Measurements from ENCODE around the gene SMIM9. TPM values are rescaled to one million over a fixed set of nuclear protein-coding genes. Genes with fewer than 3 reads are reported as not detected.

Gene SMIM9
- polyA plus RNA-seq, 1 of the 3 experiments (the other 2 are of a cell fraction): not detected

DNA sequence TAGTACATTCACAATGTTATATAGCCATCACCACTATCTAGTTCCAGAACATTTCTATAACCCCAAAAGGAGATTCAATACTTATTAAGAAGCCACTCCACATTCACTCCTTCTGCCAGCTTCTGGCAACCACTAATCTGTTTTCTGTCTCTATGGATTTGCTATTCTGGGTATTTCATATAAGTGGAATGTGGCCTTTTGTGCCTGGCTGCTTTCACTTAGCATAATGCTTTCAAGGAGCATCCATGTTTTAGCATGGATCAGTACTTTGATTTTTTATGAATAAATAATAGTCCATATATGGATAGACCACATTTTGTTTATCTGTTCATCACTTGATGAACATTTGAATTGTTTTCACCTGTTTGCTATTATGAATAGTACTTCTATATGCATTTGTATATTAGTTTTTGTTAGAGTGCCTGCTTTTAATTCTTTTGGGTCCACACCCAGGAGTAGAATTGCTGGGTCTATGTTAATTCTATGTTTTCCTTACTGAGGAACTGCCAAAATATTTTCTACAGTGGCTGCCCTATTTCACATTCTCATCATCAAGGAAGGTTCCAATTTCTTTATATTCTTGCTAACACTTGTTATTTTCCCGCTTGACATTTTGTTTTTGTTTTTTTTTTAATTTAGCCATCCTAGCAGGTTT is 16.6 kb upstream of the SMIM9 start (continued):
- no peak for TF ChIP-seq RCOR1 (IDR thresholded peaks at IDR 0.05; ENCODE audit: low read length)
- no peak for TF ChIP-seq POLR2AphosphoS5 (IDR thresholded peaks at IDR 0.05; ENCODE audit: low read depth, low read length)

DNA sequence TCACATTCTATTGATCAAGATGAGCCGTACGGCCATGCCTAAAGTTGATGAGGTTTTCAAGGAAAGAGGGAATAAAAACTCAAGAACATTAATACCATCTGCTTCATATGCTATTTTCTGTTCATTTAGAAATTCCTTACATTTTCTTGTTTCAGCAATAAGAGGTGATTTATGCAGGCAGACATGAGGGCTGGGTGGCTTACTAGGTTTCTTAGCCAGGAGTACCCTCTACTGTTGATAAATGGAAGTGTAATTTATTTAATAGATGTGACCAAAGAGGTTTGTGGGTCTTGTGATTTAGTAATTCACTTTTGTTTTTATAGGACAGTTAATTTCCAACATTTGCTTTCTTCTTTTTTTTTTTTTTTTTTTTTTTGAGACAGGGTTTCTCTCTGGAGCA is 6.4 kb upstream of the SMIM9 start:
- Histone ChIP-seq H3K9me3 (no peaks in the 10 kb centered on the region), H3K36me3 (replicated peaks in 1 of 2; ENCODE audit: control insufficient read depth in 1 of 2, insufficient read depth in 2 of 2, low read length in 1 of 2) (no peaks in the 10 kb centered on the region), H4K20me1 (ENCODE audit: insufficient read depth) (no peaks in the 10 kb centered on the region), H3K4me2 (no peak overlapping the region), H2AFZ (ENCODE audit: low read depth) (no peak overlapping the region), H3K9me2 (no peaks in the 10 kb centered on the region), H3K4me1 (ENCODE audit: control insufficient read depth in 1 of 2, insufficient read depth in 2 of 2, low read depth in 1 of 2, low read length in 1 of 2) (no peaks in the 10 kb centered on the region), H3F3A (replicated peaks; ENCODE audit: insufficient read depth) (peaks cover 4% of the 10 kb centered on the region), H3K27ac (ENCODE audit: low read depth in 2 of 2, low read length in 1 of 2) (no peak overlapping the region), H3K9ac (no peak overlapping the region), H3K4me3 (ENCODE audit: low read depth in 2 of 2, low read length in 1 of 2) (no peak overlapping the region), H3K79me2 (ENCODE audit: insufficient read depth) (no peaks in the 10 kb centered on the region), H3K27me3 (ENCODE audit: insufficient read depth) (no peaks in the 10 kb centered on the region)
- ChIA-PET POLR2A (no interaction called here), CTCF (interaction anchor here (0.5 to 3.3 kb wide), 3 partner anchors 9 to 92 kb away, joined by 3 to 14 read pairs (median 3); no protein-coding TSS in a partner anchor)
- 30% methylated on average over 2 of the region's 2 CpGs for WGBS (ENCODE audit: low lambda C conversion rate)
- DNase-seq: peak; percentile 45
- no peak for TF ChIP-seq NRF1 (IDR thresholded peaks at IDR 0.05; ENCODE audit: low read depth, low read length)
- no peak for TF ChIP-seq JUND (IDR thresholded peaks at IDR 0.05)
- TF ChIP-seq GATA2 (CRISPR knock-in tag; IDR thresholded peaks at IDR 0.05): no peak
- no peak for TF ChIP-seq IRF3 (IDR thresholded peaks at IDR 0.05; ENCODE audit: low read depth, low read length)
- no peak for TF ChIP-seq CHD2 (IDR thresholded peaks at IDR 0.05; ENCODE audit: low read length, partially characterized antibody)
- no peak for TF ChIP-seq TCF12 (IDR thresholded peaks at IDR 0.05)
- TF ChIP-seq, protein P1, sequence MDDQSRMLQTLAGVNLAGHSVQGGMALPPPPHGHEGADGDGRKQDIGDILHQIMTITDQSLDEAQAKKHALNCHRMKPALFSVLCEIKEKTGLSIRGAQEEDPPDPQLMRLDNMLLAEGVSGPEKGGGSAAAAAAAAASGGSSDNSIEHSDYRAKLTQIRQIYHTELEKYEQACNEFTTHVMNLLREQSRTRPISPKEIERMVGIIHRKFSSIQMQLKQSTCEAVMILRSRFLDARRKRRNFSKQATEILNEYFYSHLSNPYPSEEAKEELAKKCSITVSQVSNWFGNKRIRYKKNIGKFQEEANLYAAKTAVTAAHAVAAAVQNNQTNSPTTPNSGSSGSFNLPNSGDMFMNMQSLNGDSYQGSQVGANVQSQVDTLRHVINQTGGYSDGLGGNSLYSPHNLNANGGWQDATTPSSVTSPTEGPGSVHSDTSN (IDR thresholded peaks at IDR 0.05): peak; percentile 41; the same call in 1 of the 2 replicates
- no peak for TF ChIP-seq ELF1 (IDR thresholded peaks at IDR 0.05)
- no peak for TF ChIP-seq GABPA (IDR thresholded peaks at IDR 0.05; ENCODE audit: low read depth)
- peak; percentile 74 for TF ChIP-seq RAD21 (IDR thresholded peaks at IDR 0.05; ENCODE audit: low read length)
- TF ChIP-seq EZH2phosphoT487 (IDR thresholded peaks at IDR 0.05; ENCODE audit: borderline replicate concordance, low read depth): no peak
- TF ChIP-seq MEF2A (IDR thresholded peaks at IDR 0.05; ENCODE audit: borderline replicate concordance, low read depth): no peak
- TF ChIP-seq RXRA (IDR thresholded peaks at IDR 0.05; ENCODE audit: borderline replicate concordance, low read depth): no peak
- no peak for TF ChIP-seq POLR2AphosphoS5 (IDR thresholded peaks at IDR 0.05; ENCODE audit: low read depth, low read length)
- TF ChIP-seq, protein P2, sequence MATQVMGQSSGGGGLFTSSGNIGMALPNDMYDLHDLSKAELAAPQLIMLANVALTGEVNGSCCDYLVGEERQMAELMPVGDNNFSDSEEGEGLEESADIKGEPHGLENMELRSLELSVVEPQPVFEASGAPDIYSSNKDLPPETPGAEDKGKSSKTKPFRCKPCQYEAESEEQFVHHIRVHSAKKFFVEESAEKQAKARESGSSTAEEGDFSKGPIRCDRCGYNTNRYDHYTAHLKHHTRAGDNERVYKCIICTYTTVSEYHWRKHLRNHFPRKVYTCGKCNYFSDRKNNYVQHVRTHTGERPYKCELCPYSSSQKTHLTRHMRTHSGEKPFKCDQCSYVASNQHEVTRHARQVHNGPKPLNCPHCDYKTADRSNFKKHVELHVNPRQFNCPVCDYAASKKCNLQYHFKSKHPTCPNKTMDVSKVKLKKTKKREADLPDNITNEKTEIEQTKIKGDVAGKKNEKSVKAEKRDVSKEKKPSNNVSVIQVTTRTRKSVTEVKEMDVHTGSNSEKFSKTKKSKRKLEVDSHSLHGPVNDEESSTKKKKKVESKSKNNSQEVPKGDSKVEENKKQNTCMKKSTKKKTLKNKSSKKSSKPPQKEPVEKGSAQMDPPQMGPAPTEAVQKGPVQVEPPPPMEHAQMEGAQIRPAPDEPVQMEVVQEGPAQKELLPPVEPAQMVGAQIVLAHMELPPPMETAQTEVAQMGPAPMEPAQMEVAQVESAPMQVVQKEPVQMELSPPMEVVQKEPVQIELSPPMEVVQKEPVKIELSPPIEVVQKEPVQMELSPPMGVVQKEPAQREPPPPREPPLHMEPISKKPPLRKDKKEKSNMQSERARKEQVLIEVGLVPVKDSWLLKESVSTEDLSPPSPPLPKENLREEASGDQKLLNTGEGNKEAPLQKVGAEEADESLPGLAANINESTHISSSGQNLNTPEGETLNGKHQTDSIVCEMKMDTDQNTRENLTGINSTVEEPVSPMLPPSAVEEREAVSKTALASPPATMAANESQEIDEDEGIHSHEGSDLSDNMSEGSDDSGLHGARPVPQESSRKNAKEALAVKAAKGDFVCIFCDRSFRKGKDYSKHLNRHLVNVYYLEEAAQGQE (IDR thresholded peaks at IDR 0.05; ENCODE audit: low read depth, low read length): no peak
- TF ChIP-seq SMC3 (IDR thresholded peaks at IDR 0.05; ENCODE audit: low read depth, low read length): 0 out of 2 replicates have a peak, but pooled peaks have one; percentile 24
- TF ChIP-seq RCOR1 (IDR thresholded peaks at IDR 0.05; ENCODE audit: low read length): no peak
- TF ChIP-seq FOXJ3 (CRISPR knock-in tag; IDR thresholded peaks at IDR 0.05): no peak
- no peak for TF ChIP-seq FOXM1 (IDR thresholded peaks at IDR 0.05; ENCODE audit: low read depth)
- TF ChIP-seq, protein P3, sequence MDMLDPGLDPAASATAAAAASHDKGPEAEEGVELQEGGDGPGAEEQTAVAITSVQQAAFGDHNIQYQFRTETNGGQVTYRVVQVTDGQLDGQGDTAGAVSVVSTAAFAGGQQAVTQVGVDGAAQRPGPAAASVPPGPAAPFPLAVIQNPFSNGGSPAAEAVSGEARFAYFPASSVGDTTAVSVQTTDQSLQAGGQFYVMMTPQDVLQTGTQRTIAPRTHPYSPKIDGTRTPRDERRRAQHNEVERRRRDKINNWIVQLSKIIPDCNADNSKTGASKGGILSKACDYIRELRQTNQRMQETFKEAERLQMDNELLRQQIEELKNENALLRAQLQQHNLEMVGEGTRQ (IDR thresholded peaks at IDR 0.05; ENCODE audit: borderline replicate concordance, low read depth, low read length): no peak
- TF ChIP-seq EP300 (IDR thresholded peaks at IDR 0.05; ENCODE audit: borderline replicate concordance in 1 of 2, low read depth in 1 of 2, low read length in 1 of 2): no peak
- TF ChIP-seq TEAD4 (IDR thresholded peaks at IDR 0.05; ENCODE audit: borderline replicate concordance, insufficient read depth): no peak
- no peak for TF ChIP-seq MAX (IDR thresholded peaks at IDR 0.05; ENCODE audit: low read depth)
- TF ChIP-seq FOSL2 (IDR thresholded peaks at IDR 0.05; ENCODE audit: borderline replicate concordance, low read depth): no peak
- no peak for TF ChIP-seq RFX5 (IDR thresholded peaks at IDR 0.05; ENCODE audit: low read length)
- TF ChIP-seq YY1 (IDR thresholded peaks at IDR 0.05; ENCODE audit: low read depth): no peak

Measured in SK-N-SH (cell line).